H1 (cell line): ENCODE measurements around the gene SLC44A1. TPM values are rescaled to one million over a fixed set of nuclear protein-coding genes. Genes with fewer than 3 reads are reported as not detected.
A peak's percentile ranks its signal among the peaks of the same experiment; 100 is the strongest.

Experiments used
- CHD2 ChIP-seq: IDR thresholded peaks from 2 replicates; pipeline ENCODE4 v1.6.1; 2012; ENCODE audit warnings: low read length, improper control_type of control experiment
- CHD7 ChIP-seq: fragments of 300-600 bp; sonication (generic); IDR thresholded peaks from 2 replicates; pipeline ENCODE4 v1.7.1; 2012; ENCODE audit warnings: low read length, moderate library complexity, mild to moderate bottlenecking, inconsistent platforms; ENCODE audit not compliant: insufficient replicate concordance
- CTCF ChIP-seq, 3 experiments: IDR thresholded peaks; 1 replicate in 2 of 3; 2 replicates in 1 of 3; pipeline versions ENCODE4 v1.5.1 to v1.6.1; 2011; ENCODE audit warnings: low read length in 3 of 3, mild to moderate bottlenecking in 3 of 3, inconsistent platforms in 2 of 3, low read depth in 1 of 3, moderate library complexity in 1 of 3; ENCODE audit not compliant: insufficient read depth in 1 of 3; ENCODE audit errors: control extremely low read depth in 1 of 3
- HDAC6 ChIP-seq: IDR thresholded peaks from one replicate; pipeline ENCODE4 v1.7.1; 2012; ENCODE audit warnings: low read depth, mild to moderate bottlenecking, inconsistent platforms, low read length, moderate library complexity
- JUN ChIP-seq: IDR thresholded peaks from 2 replicates; pipeline ENCODE4 v1.6.1; 2011; ENCODE audit warnings: low read depth, mild to moderate bottlenecking, improper control_type of control experiment, low read length
- MAFK ChIP-seq: IDR thresholded peaks from 2 replicates; pipeline ENCODE4 v1.6.1; 2012; ENCODE audit warnings: low read depth, mild to moderate bottlenecking, improper control_type of control experiment, low read length
- SAP30 ChIP-seq: fragments of 300-600 bp; sonication (generic); IDR thresholded peaks from 2 replicates; pipeline ENCODE4 v1.7.1; 2012; ENCODE audit warnings: low read length, moderate library complexity, mild to moderate bottlenecking, inconsistent platforms; ENCODE audit not compliant: insufficient read depth, insufficient replicate concordance
- SRF ChIP-seq: IDR thresholded peaks from 2 replicates; pipeline ENCODE4 v1.6.1; 2011; ENCODE audit warnings: mild to moderate bottlenecking, low read depth, low read length, moderate library complexity
- TEAD4 ChIP-seq: IDR thresholded peaks from 2 replicates; pipeline ENCODE4 v1.6.1; 2012; ENCODE audit warnings: low read depth, low read length, inconsistent platforms, mixed read lengths
- polyA plus RNA-seq, 7 experiments: library from polyadenylated mRNA; depleted of rRNA in 3 of 7; stranded (reverse) in 5 of 7; unstranded in 2 of 7; fragments of >200 nt in 5 of 7; fragments of 200-250 nt in 2 of 7; gene quantifications; 1 replicate in 5 of 7; 2 replicates in 1 of 7; 4 replicates in 1 of 7; pipeline versions ENCODE4 v1.2.1 to v1.2.3, GENCODE V29; 2011 to 2013; ENCODE audit warnings: missing spikeins in 2 of 7, mixed read lengths in 2 of 7
- total RNA-seq: library from RNA; stranded (reverse); fragmentation: NEBNext Ultra II Directional; extraction: Animal tissue kit (Norgen Biotek cat#: 25700); gene quantifications from 2 replicates; pipeline ENCODE4 v1.2.1, GENCODE V29; 2021

The SLC44A1 gene
- total and polyA plus RNA-seq, 2 of the 8 experiments (the other 6 are each of a cell fraction or from before 2014, with no cell fraction given), result 30.5 to 71.2 TPM

- TF ChIP-seq CHD7, result no peak
- TF ChIP-seq SRF, result no peak
- TF ChIP-seq SAP30, result no peak
- TF ChIP-seq TEAD4, result no peak
- TF ChIP-seq CHD2, result no peak
- no peak for TF ChIP-seq HDAC6
- peak in 2 of 3 experiments; percentile 41 to 44; a peak in 2 of 4 replicates for TF ChIP-seq CTCF (IDR thresholded peaks at IDR 0.05; ENCODE audit: control extremely low read depth in 1 of 3, insufficient read depth in 1 of 3, low read depth in 1 of 3, low read length in 3 of 3)
- no peak for TF ChIP-seq JUN
- TF ChIP-seq MAFK, result no peak
Measured at GRCh38 chr9:105475302-105475701, 230.9 kb downstream of the SLC44A1 start (continued).
